ENCODE data around the gene MISFA.

The MISFA gene

GRCh38 chr11:18650353-18650752, 50.8 kb downstream of the MISFA start:
- no peak for TF ChIP-seq GATA3 (IDR thresholded peaks at IDR 0.05; ENCODE audit: low read depth, low read length)
- no peak for TF ChIP-seq GATA2 (IDR thresholded peaks at IDR 0.05; ENCODE audit: low read depth, low read length)

DNA sequence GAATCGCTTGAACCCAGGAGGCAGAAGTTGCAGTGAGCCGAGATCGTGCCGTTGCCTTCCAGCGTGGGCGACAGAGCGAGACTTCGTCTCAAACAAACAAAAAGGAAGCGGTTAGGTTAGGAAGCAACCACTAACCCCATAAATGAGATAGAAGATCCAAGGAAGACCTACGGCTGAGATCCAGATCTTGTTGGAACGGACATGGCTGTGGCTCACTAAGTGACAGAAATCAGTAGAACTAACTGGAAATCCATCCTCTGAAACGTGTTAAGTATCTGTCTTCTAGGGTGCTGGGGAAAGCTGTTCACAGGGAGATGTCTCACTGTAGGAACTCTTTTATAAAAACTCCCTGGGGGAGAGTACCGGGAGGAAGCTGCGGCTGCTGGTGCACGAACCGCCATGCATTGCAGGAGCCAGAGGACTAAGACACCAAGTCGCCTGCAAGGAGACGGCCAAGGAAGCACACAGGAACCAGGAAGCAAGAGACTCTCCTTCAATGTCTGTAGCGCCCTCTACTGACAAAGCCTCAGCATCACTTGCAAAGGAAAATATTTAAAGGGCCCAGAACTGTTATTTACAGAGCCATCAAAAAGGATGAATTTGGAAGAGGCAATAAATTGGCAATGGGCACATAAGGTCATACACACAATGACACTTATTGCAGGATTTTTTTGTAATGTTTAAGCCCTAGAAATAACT, 51.4 kb downstream of the MISFA start:
- no peak for TF ChIP-seq GATA2 (IDR thresholded peaks at IDR 0.05; ENCODE audit: low read depth, low read length)
- TF ChIP-seq GATA3 (IDR thresholded peaks at IDR 0.05; ENCODE audit: low read depth, low read length), result no peak

All from SH-SY5Y (cell line).